ENCODE measurements around the gene SLC4A4. TPM values are rescaled to one million over a fixed set of nuclear protein-coding genes. Genes with fewer than 3 reads are reported as not detected.

Gene SLC4A4
- total RNA-seq, 1 experiment from 2014 or later = 0.92 TPM

GRCh38 chr4:71607780-71608677, 269.2 kb downstream of the SLC4A4 start:
- Histone ChIP-seq H3K4me1 (ENCODE audit: insufficient read depth, low read length) (no peaks in the 10 kb centered on the region; the same call in 1 of the 2 replicates), H3K56ac (ENCODE audit: insufficient read length, low read depth, low read length) (no peak overlapping the region), H3K27ac (ENCODE audit: insufficient read length, low read depth, low read length) (no peak overlapping the region), H2BK120ac (ENCODE audit: low read depth, low read length, poor library complexity, severe bottlenecking) (no peak overlapping the region), H3K79me2 (ENCODE audit: insufficient read depth, low read length) (no peaks in the 10 kb centered on the region), H3K27me3 (ENCODE audit: insufficient read depth, low read length) (no peaks in the 10 kb centered on the region), H4K8ac (replicated peaks; ENCODE audit: insufficient read length, low read depth, low read length) (no peak overlapping the region), H2AK5ac (ENCODE audit: insufficient read length, low read length) (peak overlapping the region; percentile 72), H2BK20ac (ENCODE audit: low read depth, low read length, poor library complexity, severe bottlenecking) (no peak overlapping the region), H3K9me3 (ENCODE audit: control insufficient read depth, low read depth, low read length) (no peaks in the 10 kb centered on the region), H3K9ac (ENCODE audit: extremely low read depth, insufficient read length, low read length) (no peak overlapping the region), H4K91ac (ENCODE audit: insufficient read length, low read depth, low read length) (no peak overlapping the region), H2BK12ac (ENCODE audit: insufficient read length, low read depth, low read length) (no peak overlapping the region), H3K23me2 (ENCODE audit: insufficient read length, low read depth, low read length, poor library complexity, severe bottlenecking) (no peaks in the 10 kb centered on the region), H3T11ph (ENCODE audit: low read length) (no peak overlapping the region), H3K4ac (ENCODE audit: low read depth, low read length) (no peak overlapping the region), H3K4me2 (ENCODE audit: insufficient read depth, insufficient read length, low read length) (no peak overlapping the region), H3K14ac (ENCODE audit: insufficient read depth, low read length) (no peak overlapping the region), H4K20me1 (ENCODE audit: control insufficient read depth, insufficient read depth, insufficient read length) (no peaks in the 10 kb centered on the region), H3K23ac (ENCODE audit: insufficient read length, low read depth, low read length) (no peak overlapping the region), H3K79me1 (ENCODE audit: insufficient read depth, low read depth, low read length, poor library complexity, severe bottlenecking) (no peaks in the 10 kb centered on the region), H2BK15ac (ENCODE audit: low read depth, low read length) (no peak overlapping the region), H2AFZ (ENCODE audit: low read length) (no peak overlapping the region), H2BK5ac (ENCODE audit: insufficient read length, low read length) (no peak overlapping the region), H3K18ac (ENCODE audit: insufficient read length, low read depth, low read length) (no peak overlapping the region), H4K5ac (ENCODE audit: insufficient read length, low read depth, low read length) (no peak overlapping the region)
- Mint-ChIP-seq H3K36me3 (ENCODE audit: insufficient read depth in 1 of 3, low read depth in 3 of 3) (peaks cover 4 to 6% (median 6%) of the 10 kb centered on the region in 3 experiments; a peak in 5 of 7 replicates), H3K4me1 (peaks cover 3 to 7% of the 10 kb centered on the region in 2 experiments; a peak in 2 of 4 replicates), H3K4me3 (no peak overlapping the region), H3K27ac (peak overlapping the region in 1 of 3 experiments; percentile 3; a peak in 2 of 7 replicates), H3K9me3 (peaks cover 3 to 7% of the 10 kb centered on the region in 2 experiments; a peak in 3 of 5 replicates), H3K27me3 (ENCODE audit: low read depth) (no peaks in the 10 kb centered on the region)
- no peak for DNase-seq
- TF ChIP-seq CTCF (conservative IDR thresholded peaks at IDR 0.05) = no peak
- no CpG with 5 or more reads among the region's 3 CpGs for WGBS (ENCODE audit: extremely low coverage, insufficient read length, low lambda C conversion rate)

All from H9 (cell line).